Osteoblast (primary cell): ENCODE results near the gene KRT1. TPM values are rescaled to one million over a fixed set of nuclear protein-coding genes. Genes with fewer than 3 reads are reported as not detected.

Experiments
- DNase-seq: peaks from one replicate; pipeline ENCODE4 v3.0.0; 2011; ENCODE audit warnings: low spot score, mixed read lengths; ENCODE audit not compliant: insufficient read length; ENCODE audit errors: missing footprints
- H2AFZ ChIP-seq: 2 replicates; pipeline ENCODE4 v1.6.0; 2011; ENCODE audit warnings: mild to moderate bottlenecking, low read length
- H3K27ac ChIP-seq: 2 replicates; pipeline ENCODE4 v1.5.1; 2011; ENCODE audit warnings: mild to moderate bottlenecking, low read depth, low read length, moderate library complexity
- H3K27me3 ChIP-seq: 2 replicates; pipeline ENCODE4 v1.6.0; 2012; ENCODE audit warnings: mild to moderate bottlenecking, control low read depth, inconsistent platforms, low read length, moderate library complexity; ENCODE audit not compliant: insufficient read depth
- H3K36me3 ChIP-seq: 2 replicates; pipeline ENCODE4 v1.5.1; 2011; ENCODE audit warnings: mild to moderate bottlenecking, low read length, control low read depth, moderate library complexity; ENCODE audit not compliant: insufficient read depth
- H3K4me1 ChIP-seq: 2 replicates; pipeline ENCODE4 v1.5.1; 2011; ENCODE audit warnings: mild to moderate bottlenecking, low read length, control low read depth, moderate library complexity; ENCODE audit not compliant: insufficient read depth
- H3K4me2 ChIP-seq: 2 replicates; pipeline ENCODE4 v1.6.0; 2011; ENCODE audit warnings: mild to moderate bottlenecking, low read length; ENCODE audit not compliant: insufficient read depth
- H3K4me3 ChIP-seq: fragments of 200-600 bp; sonication (generic); 3 replicates; pipeline ENCODE4 v1.5.1; 2012; ENCODE audit warnings: mild to moderate bottlenecking, low read length, inconsistent platforms; ENCODE audit not compliant: insufficient read depth
- H3K79me2 ChIP-seq: 2 replicates; pipeline ENCODE4 v1.6.0; 2012; ENCODE audit warnings: mild to moderate bottlenecking, low read length, control low read depth, inconsistent platforms; ENCODE audit not compliant: insufficient read depth
- H3K9me3 ChIP-seq: 2 replicates; pipeline ENCODE4 v1.5.1; 2011; ENCODE audit warnings: low read depth, low read length, control low read depth
- H4K20me1 ChIP-seq: 2 replicates; pipeline ENCODE4 v1.6.0; 2012; ENCODE audit warnings: mild to moderate bottlenecking, low read length, control low read depth; ENCODE audit not compliant: insufficient read depth
- CTCF ChIP-seq: IDR thresholded peaks from 2 replicates; pipeline ENCODE4 v1.5.1; 2011; ENCODE audit warnings: mild to moderate bottlenecking, low read depth, low read length, moderate library complexity; ENCODE audit errors: extremely low read depth
- total RNA-seq: library from RNA; depleted of rRNA; stranded (reverse); fragments of >200 nt; gene quantifications from 2 replicates; pipeline ENCODE4 v1.2.3, GENCODE V29; 2012

Gene KRT1
- total RNA-seq, 1 donor: not detected

- H3K27me3 ChIP-seq: peaks cover 42% of the 10 kb centered on the region
- no peaks in the 10 kb centered on the region for H3K9me3 ChIP-seq
- H4K20me1 ChIP-seq: no peaks in the 10 kb centered on the region
- H3K79me2 ChIP-seq: no peaks in the 10 kb centered on the region
- no peak overlapping the region for H3K4me2 ChIP-seq
- H3K4me3 ChIP-seq: no peak overlapping the region
- H3K27ac ChIP-seq: no peak overlapping the region
- no peaks in the 10 kb centered on the region for H3K36me3 ChIP-seq
- H3K4me1 ChIP-seq: no peaks in the 10 kb centered on the region
- TF ChIP-seq CTCF: no peak
- no peak for DNase-seq
- no peak overlapping the region for H2AFZ ChIP-seq
Observed at GRCh38 chr12:52644078-52644415, 36.2 kb downstream of the KRT1 start.

GRCh38 chr12:52643233-52644077, 36.8 kb downstream of the KRT1 start:
- Histone ChIP-seq H3K4me1 (no peaks in the 10 kb centered on the region), H3K27ac (no peak overlapping the region), H3K27me3 (peaks cover 44% of the 10 kb centered on the region), H3K4me3 (no peak overlapping the region), H3K36me3 (no peaks in the 10 kb centered on the region), H3K4me2 (no peak overlapping the region), H4K20me1 (no peaks in the 10 kb centered on the region), H2AFZ (no peak overlapping the region), H3K9me3 (no peaks in the 10 kb centered on the region), H3K79me2 (no peaks in the 10 kb centered on the region)
- no peak for DNase-seq
- TF ChIP-seq CTCF: no peak

- Histone ChIP-seq H3K27me3 (peaks cover 51% of the 10 kb centered on the region), H3K79me2 (no peaks in the 10 kb centered on the region), H3K9me3 (no peaks in the 10 kb centered on the region), H3K4me2 (no peak overlapping the region), H3K4me1 (no peaks in the 10 kb centered on the region), H4K20me1 (no peaks in the 10 kb centered on the region), H3K36me3 (no peaks in the 10 kb centered on the region), H2AFZ (no peak overlapping the region), H3K4me3 (no peak overlapping the region), H3K27ac (no peak overlapping the region)
- no peak for DNase-seq
- TF ChIP-seq CTCF: no peak
Observed at GRCh38 chr12:52641468-52641867, 38.7 kb downstream of the KRT1 start.

- no peak for DNase-seq
- Histone ChIP-seq H3K4me2 (no peak overlapping the region), H3K27ac (no peak overlapping the region), H3K79me2 (no peaks in the 10 kb centered on the region), H3K4me3 (no peak overlapping the region), H3K9me3 (no peaks in the 10 kb centered on the region), H4K20me1 (no peaks in the 10 kb centered on the region), H2AFZ (no peak overlapping the region), H3K4me1 (no peaks in the 10 kb centered on the region), H3K27me3 (peaks cover 57% of the 10 kb centered on the region), H3K36me3 (no peaks in the 10 kb centered on the region)
- no peak for TF ChIP-seq CTCF
Observed at GRCh38 chr12:52637299-52637698, 42.9 kb downstream of the KRT1 start.
